Measurements from ENCODE around the gene SORBS2. TPM values are rescaled to one million over a fixed set of nuclear protein-coding genes. Genes with fewer than 3 reads are reported as not detected.

The SORBS2 gene
- total and polyA plus RNA-seq, 2 donors (not counting 3 experiments of a cell fraction or from before 2014, with no cell fraction given), result 69.8 to 82.5 TPM

GRCh38 chr4:185778307-185778706 lies 33.7 kb downstream of the SORBS2 start:
- peaks cover 9% of the 10 kb centered on the region for H3K79me2 ChIP-seq (ENCODE audit: control insufficient read depth, insufficient read depth, low read length)
- POLR2A ChIA-PET, result no interaction called here
- H3K4me1 ChIP-seq (ENCODE audit: control insufficient read depth, extremely low read depth, insufficient read depth, low read length), result peaks cover 45% of the 10 kb centered on the region
- no TSS peak for BruUV-seq (replicated peaks)
- FAIRE-seq (no peak), DNase-seq (ENCODE audit: low read depth, low spot score) (no peak)
- CTCF ChIA-PET, result interaction anchor here (1.8 kb wide), 1 partner anchor 243 kb away, joined by 7 read pairs; no protein-coding TSS in a partner anchor
- no peak overlapping the region for H3K4me3 ChIP-seq (replicated peaks in 1 of 3; ENCODE audit: insufficient read depth in 1 of 3, low read depth in 1 of 3, low read length in 3 of 3)
- no peaks in the 10 kb centered on the region for H4K20me1 ChIP-seq (replicated peaks; ENCODE audit: control insufficient read depth, extremely low read depth, insufficient read depth, low read length)
- dilution Hi-C loops (cut with MboI; ENCODE audit: extremely low pct_ligation_motif_present, low sequenced_read_pairs) (no loop called here), intact Hi-C loops (cut with micrococcal nuclease) (loop anchor here (5.0 kb wide), 4 partner anchors 86 to 266 kb away; no protein-coding TSS in a partner anchor)
- H3K9me3 ChIP-seq (replicated peaks; ENCODE audit: control insufficient read depth, insufficient read depth, low read length), result no peaks in the 10 kb centered on the region
- TF ChIP-seq FOS (IDR thresholded peaks at IDR 0.05; ENCODE audit: borderline replicate concordance, insufficient read depth, low read length) (no peak), POLR2A (IDR thresholded peaks at IDR 0.05; ENCODE audit: low read depth, low read length) (no peak), CTCF (IDR thresholded peaks at IDR 0.05; ENCODE audit: extremely low read depth in 1 of 2, insufficient read depth in 1 of 2, low read depth in 1 of 2, low read length in 2 of 2) (no peak), POLR2AphosphoS5 (IDR thresholded peaks at IDR 0.05; ENCODE audit: insufficient read depth, low read depth, low read length) (no peak), JUN (IDR thresholded peaks at IDR 0.05; ENCODE audit: borderline replicate concordance, insufficient read depth, insufficient read length, low read depth) (no peak), MAX (IDR thresholded peaks at IDR 0.05; ENCODE audit: insufficient read depth, insufficient read length) (no peak), GATA2 (IDR thresholded peaks at IDR 0.05; ENCODE audit: insufficient read depth, insufficient read length, low read depth, low read length) (no peak), EZH2 (IDR thresholded peaks at IDR 0.05; ENCODE audit: borderline replicate concordance, low read depth, low read length, severe bottlenecking) (no peak), MYC (IDR thresholded peaks at IDR 0.05; ENCODE audit: low read depth, low read length) (no peak)
- H2AFZ ChIP-seq (ENCODE audit: low read depth, low read length), result peak overlapping the region; percentile 22
- no peaks in the 10 kb centered on the region for H3K27me3 ChIP-seq (ENCODE audit: control insufficient read depth in 2 of 2, insufficient read depth in 2 of 2, low read length in 2 of 2)
- no peaks in the 10 kb centered on the region for H3K36me3 ChIP-seq (ENCODE audit: control insufficient read depth in 2 of 2, extremely low read depth in 1 of 2, insufficient read depth in 2 of 2, low read length in 2 of 2)
- H3K9ac ChIP-seq (replicated peaks; ENCODE audit: extremely low read depth, insufficient read depth, low read length), result no peak overlapping the region
- no peak overlapping the region for H3K4me2 ChIP-seq (ENCODE audit: insufficient read depth, low read length)
- no peaks in the 10 kb centered on the region for H3K9me1 ChIP-seq (replicated peaks; ENCODE audit: control insufficient read depth, extremely low read depth, insufficient read depth, low read length)
- peak overlapping the region; percentile 76 for H3K27ac ChIP-seq (ENCODE audit: insufficient read depth, low read depth, low read length)

Data from endothelial cell of umbilical vein (primary cell).